SU-DHL-6 (cell line): Measurements from ENCODE around the gene POLN.

ENCODE experiments used
- H2AFZ ChIP-seq: fragments of 200-600 bp; sonication (generic); 2 replicates; pipeline ENCODE4 v1.6.1; 2014; ENCODE audit warnings: low read depth, mild to moderate bottlenecking, moderate library complexity, mixed read lengths, antibody characterized with exemption, low read length; ENCODE audit not compliant: severe bottlenecking
- H3F3A ChIP-seq: fragments of 200-600 bp; shearing (Covaris generic); 2 replicates; pipeline ENCODE4 v1.6.0; 2016; ENCODE audit warnings: antibody characterized with exemption, mild to moderate bottlenecking; ENCODE audit not compliant: insufficient read depth
- H3K27ac ChIP-seq: fragments of 200-600 bp; sonication (generic); 2 replicates; pipeline ENCODE4 v1.5.1; 2016; ENCODE audit warnings: low read depth, mild to moderate bottlenecking, low read length, moderate library complexity, mixed read lengths
- H3K27me3 ChIP-seq: fragments of 200-600 bp; sonication (generic), shearing (Covaris generic); 2 replicates; pipeline ENCODE4 v1.6.0; 2014; ENCODE audit warnings: mild to moderate bottlenecking, low read length
- H3K36me3 ChIP-seq: fragments of 200-600 bp; sonication (generic); 2 replicates; pipeline ENCODE4 v1.6.1; 2014; ENCODE audit warnings: mild to moderate bottlenecking, low read length, mixed read lengths
- H3K4me2 ChIP-seq: fragments of 300-600, 200-600 bp; shearing (Covaris generic), sonication (generic); 2 replicates; pipeline ENCODE4 v1.6.0; 2014; ENCODE audit warnings: low read length, low read depth, mild to moderate bottlenecking; ENCODE audit not compliant: poor library complexity, severe bottlenecking
- H3K4me3 ChIP-seq: fragments of 200-600 bp; sonication (generic); 2 replicates; pipeline ENCODE4 v1.5.1; 2014; ENCODE audit warnings: antibody characterized with exemption, low read length, mild to moderate bottlenecking, mixed read lengths; ENCODE audit not compliant: insufficient read depth, poor library complexity, severe bottlenecking
- H3K79me2 ChIP-seq: fragments of 200-600 bp; sonication (generic); 2 replicates; pipeline ENCODE4 v1.6.1; 2014; ENCODE audit warnings: mild to moderate bottlenecking, low read length, moderate library complexity; ENCODE audit not compliant: insufficient read depth
- H3K9ac ChIP-seq: fragments of 200-600 bp; sonication (generic); 2 replicates; pipeline ENCODE4 v1.7.0; 2014; ENCODE audit warnings: mild to moderate bottlenecking, low read length
- H3K9me2 ChIP-seq: fragments of 200-600 bp; sonication (generic); replicated peaks from 2 replicates; pipeline ENCODE4 v1.6.1; 2014; ENCODE audit warnings: low read length; ENCODE audit not compliant: insufficient read depth
- H3K9me3 ChIP-seq: fragments of 200-600 bp; sonication (generic); 2 replicates; pipeline ENCODE4 v1.6.1; 2014; ENCODE audit warnings: low read length, mixed read lengths; ENCODE audit not compliant: insufficient read depth
- H4K20me1 ChIP-seq: fragments of 200-600 bp; sonication (generic); 2 replicates; pipeline ENCODE4 v1.6.1; 2014; ENCODE audit warnings: low read depth, mild to moderate bottlenecking, antibody characterized with exemption, low read length, moderate library complexity, mixed read lengths
- CTCF ChIP-seq: fragments of 200-600 bp; sonication (generic); IDR thresholded peaks from one replicate; pipeline ENCODE4 v1.5.1; 2017; ENCODE audit warnings: antibody characterized with exemption, mild to moderate bottlenecking, low read length, moderate library complexity; ENCODE audit not compliant: insufficient read depth, poor library complexity, severe bottlenecking
- EZH2phosphoT487 ChIP-seq: fragments of 200-600 bp; sonication (generic), shearing (Covaris generic); conservative IDR thresholded peaks from 2 replicates; pipeline ENCODE4 v1.6.1; 2018; ENCODE audit warnings: mild to moderate bottlenecking, antibody characterized with exemption, low read length, moderate library complexity, mixed read lengths

The POLN gene

GRCh38 chr4:2076908-2077536 lies 164.9 kb downstream of the POLN start:
- no peaks in the 10 kb centered on the region for H3K79me2 ChIP-seq
- no peaks in the 10 kb centered on the region for H3F3A ChIP-seq
- H4K20me1 ChIP-seq = no peaks in the 10 kb centered on the region
- H3K36me3 ChIP-seq = no peaks in the 10 kb centered on the region
- H3K4me2 ChIP-seq = no peak overlapping the region
- H3K4me3 ChIP-seq = no peak overlapping the region
- H3K9me2 ChIP-seq = no peaks in the 10 kb centered on the region
- no peak overlapping the region for H2AFZ ChIP-seq
- H3K27ac ChIP-seq = no peak overlapping the region
- H3K9me3 ChIP-seq = no peaks in the 10 kb centered on the region
- TF ChIP-seq CTCF (no peak), EZH2phosphoT487 (no peak)
- no peak overlapping the region for H3K9ac ChIP-seq
- no peaks in the 10 kb centered on the region for H3K27me3 ChIP-seq

DNA sequence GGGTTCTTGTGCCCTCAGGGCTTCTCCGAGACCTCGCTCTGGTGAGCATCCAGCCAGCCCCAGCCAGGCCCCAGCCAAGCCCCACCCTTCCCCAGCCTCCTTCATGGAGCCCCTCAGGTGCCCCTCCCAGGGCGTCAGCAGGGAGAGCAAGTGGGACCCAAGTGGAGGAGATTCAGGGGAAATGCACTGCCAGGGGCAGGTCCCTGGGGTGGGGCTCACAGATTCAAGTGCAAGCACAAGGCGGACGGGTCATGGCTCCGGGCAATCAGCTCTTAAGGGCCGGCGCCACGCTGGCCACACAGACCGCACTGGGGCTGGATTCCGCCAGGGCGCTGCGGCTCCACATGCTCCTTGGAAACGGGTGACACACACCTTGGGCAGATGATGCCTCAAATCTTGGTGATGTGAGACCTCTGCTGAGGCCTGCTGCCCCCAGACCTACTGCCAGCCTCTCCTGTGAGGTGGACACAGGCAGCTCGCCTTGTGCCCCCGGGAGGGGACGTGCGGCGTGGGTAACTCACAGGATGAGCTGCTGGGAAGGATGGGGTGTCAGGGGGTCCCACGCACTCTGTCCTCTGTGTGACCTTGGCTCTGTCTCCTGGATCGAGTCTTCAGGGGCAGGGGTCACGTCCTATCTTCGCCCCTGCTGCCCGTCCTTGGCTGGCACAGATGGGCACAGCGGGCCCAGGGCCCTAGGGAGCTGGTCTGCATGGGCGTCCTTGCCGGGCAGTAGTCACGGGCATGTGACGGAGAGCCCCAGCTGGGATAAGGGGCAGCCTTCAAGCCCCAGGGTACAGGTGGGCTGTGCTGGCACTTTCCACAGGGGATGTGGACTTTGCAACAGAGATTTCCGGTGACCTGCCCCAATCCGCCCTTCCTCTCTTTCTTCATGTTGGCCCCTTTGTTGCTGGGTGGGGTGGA lies 165.7 kb downstream of the POLN start:
- Histone ChIP-seq H3K9me3 (no peaks in the 10 kb centered on the region), H3K9me2 (no peaks in the 10 kb centered on the region), H3F3A (no peaks in the 10 kb centered on the region), H3K27me3 (no peaks in the 10 kb centered on the region), H2AFZ (no peak overlapping the region), H4K20me1 (no peaks in the 10 kb centered on the region), H3K36me3 (no peaks in the 10 kb centered on the region), H3K79me2 (no peaks in the 10 kb centered on the region), H3K4me3 (no peak overlapping the region), H3K4me2 (no peak overlapping the region), H3K27ac (no peak overlapping the region), H3K9ac (no peak overlapping the region)
- TF ChIP-seq EZH2phosphoT487 = no peak

DNA sequence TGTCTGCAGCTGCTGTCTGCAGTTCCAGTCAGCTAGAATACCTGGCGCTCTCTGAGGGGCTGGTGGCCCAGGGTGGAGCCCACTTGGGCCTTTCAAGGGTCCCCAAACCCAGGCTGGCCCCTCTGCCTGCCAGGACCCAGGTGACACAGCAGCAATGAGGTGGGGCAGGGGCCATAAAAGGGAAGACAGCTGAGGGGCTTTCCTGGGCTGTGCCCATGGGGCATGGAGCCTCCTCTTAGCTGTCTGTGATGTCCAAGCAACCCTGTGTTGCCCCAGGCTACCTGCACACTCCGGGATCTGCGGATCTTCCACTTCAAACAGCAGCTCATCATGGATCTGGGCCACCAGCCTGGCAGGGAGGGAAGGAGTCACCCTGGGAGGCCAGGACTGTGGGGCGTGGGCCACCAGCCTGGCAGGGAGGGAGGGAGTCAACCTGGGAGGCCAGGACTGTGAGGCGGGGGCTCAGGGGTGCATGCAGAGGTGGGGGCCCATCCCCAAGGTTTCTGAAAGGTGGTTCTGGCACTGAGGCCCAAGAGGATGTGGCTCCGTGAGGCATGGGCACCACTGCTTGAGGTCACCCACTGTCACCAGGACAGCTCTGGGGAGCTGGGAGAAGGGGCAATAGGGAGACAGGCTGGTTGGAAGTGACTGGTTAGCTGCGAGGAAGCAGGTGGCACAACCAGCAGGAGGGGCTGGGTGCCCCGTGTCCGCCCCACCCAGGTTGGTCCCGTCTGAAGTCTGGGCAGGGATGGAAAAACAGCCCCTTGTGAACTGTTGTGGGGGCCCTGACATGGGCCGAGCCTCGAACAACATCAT lies 166.5 kb downstream of the POLN start:
- no peaks in the 10 kb centered on the region for H3K79me2 ChIP-seq
- no peaks in the 10 kb centered on the region for H3K9me3 ChIP-seq
- no peak for TF ChIP-seq CTCF
- no peak for TF ChIP-seq EZH2phosphoT487
- no peaks in the 10 kb centered on the region for H3K9me2 ChIP-seq
- no peaks in the 10 kb centered on the region for H3K27me3 ChIP-seq
- no peak overlapping the region for H3K27ac ChIP-seq
- H3K4me2 ChIP-seq = no peak overlapping the region
- no peak overlapping the region for H3K4me3 ChIP-seq
- no peak overlapping the region for H3K9ac ChIP-seq
- no peaks in the 10 kb centered on the region for H4K20me1 ChIP-seq
- no peak overlapping the region for H2AFZ ChIP-seq
- no peaks in the 10 kb centered on the region for H3F3A ChIP-seq
- no peaks in the 10 kb centered on the region for H3K36me3 ChIP-seq
